GM19025 (cell line): ENCODE data around the gene SMYD3.

Experiments used
- ATAC-seq: cut with Tn5 transposase; IDR thresholded peaks from one replicate; pipeline ENCODE4 v1.9.1; 2021; ENCODE audit warnings: mild to moderate bottlenecking, low read depth, moderate library complexity; ENCODE audit not compliant: unreplicated experiment

SMYD3 gene

GRCh38 chr1:245869847-245870246 lies 637.2 kb downstream of the SMYD3 start:
- no peak for ATAC-seq

- ATAC-seq, result no peak
Observed at GRCh38 chr1:245867738-245868137, 639.3 kb downstream of the SMYD3 start.

- ATAC-seq, result no peak
Observed at GRCh38 chr1:245864872-245865271, 642.2 kb downstream of the SMYD3 start.

- ATAC-seq, result no peak
Observed at GRCh38 chr1:245863566-245864184, 643.4 kb downstream of the SMYD3 start.

GRCh38 chr1:245862812-245863540 lies 644.1 kb downstream of the SMYD3 start:
- ATAC-seq, result no peak

GRCh38 chr1:245860657-245861544 lies 646.2 kb downstream of the SMYD3 start:
- no peak for ATAC-seq

- no peak for ATAC-seq
Observed at GRCh38 chr1:245859493-245860114, 647.5 kb downstream of the SMYD3 start.

- ATAC-seq, result no peak
Observed at GRCh38 chr1:245858722-245859492, 648.2 kb downstream of the SMYD3 start.

GRCh38 chr1:245858022-245858721 lies 648.9 kb downstream of the SMYD3 start:
- no peak for ATAC-seq

GRCh38 chr1:245856944-245857531 lies 650.0 kb downstream of the SMYD3 start:
- no peak for ATAC-seq

GRCh38 chr1:245855846-245856730 lies 651.0 kb downstream of the SMYD3 start:
- no peak for ATAC-seq

- ATAC-seq, result no peak
Observed at GRCh38 chr1:245853291-245853690, 653.8 kb downstream of the SMYD3 start.

- ATAC-seq, result no peak
Observed at GRCh38 chr1:245843101-245843500, 664.0 kb downstream of the SMYD3 start.

GRCh38 chr1:245842106-245842505 lies 665.0 kb downstream of the SMYD3 start:
- no peak for ATAC-seq

- ATAC-seq, result no peak
Observed at GRCh38 chr1:245840971-245841370, 666.1 kb downstream of the SMYD3 start.

- no peak for ATAC-seq
Observed at GRCh38 chr1:245837718-245838117, 669.4 kb downstream of the SMYD3 start.

- ATAC-seq, result no peak
Observed at GRCh38 chr1:245835386-245835785, 671.7 kb downstream of the SMYD3 start.

GRCh38 chr1:245834002-245834401 lies 673.1 kb downstream of the SMYD3 start:
- ATAC-seq, result no peak
